ENCODE results near the gene FBXL17.

The FBXL17 gene

GRCh38 chr5:108136493-108136892 is 245.4 kb downstream of the FBXL17 start:
- H3K4me2 ChIP-seq (ENCODE audit: low read depth, low read length, poor library complexity, severe bottlenecking): no peak overlapping the region
- no peaks in the 10 kb centered on the region for H4K20me1 ChIP-seq (ENCODE audit: low read depth, low read length)
- no peaks in the 10 kb centered on the region for H3K36me3 ChIP-seq (ENCODE audit: low read length)
- no peak overlapping the region for H3K27ac ChIP-seq (ENCODE audit: low read depth, low read length)
- TF ChIP-seq EZH2phosphoT487 (conservative IDR thresholded peaks at IDR 0.05; ENCODE audit: low read length) (no peak), CTCF (IDR thresholded peaks at IDR 0.05; ENCODE audit: insufficient read depth, low read length, poor library complexity, severe bottlenecking) (no peak)
- H3K9me2 ChIP-seq (replicated peaks; ENCODE audit: insufficient read depth, low read length): no peaks in the 10 kb centered on the region
- no peak overlapping the region for H3K9ac ChIP-seq (ENCODE audit: low read length)
- H3F3A ChIP-seq (ENCODE audit: insufficient read depth): no peaks in the 10 kb centered on the region
- H3K27me3 ChIP-seq (ENCODE audit: low read length): no peaks in the 10 kb centered on the region
- H3K9me3 ChIP-seq (ENCODE audit: insufficient read depth, low read length): no peaks in the 10 kb centered on the region
- no peak overlapping the region for H2AFZ ChIP-seq (ENCODE audit: low read depth, low read length, severe bottlenecking)
- no peak overlapping the region for H3K4me3 ChIP-seq (ENCODE audit: insufficient read depth, low read length, poor library complexity, severe bottlenecking)
- no peaks in the 10 kb centered on the region for H3K79me2 ChIP-seq (ENCODE audit: insufficient read depth, low read length)

GRCh38 chr5:108129129-108129528 is 252.8 kb downstream of the FBXL17 start:
- Histone ChIP-seq H3K79me2 (ENCODE audit: insufficient read depth, low read length) (no peaks in the 10 kb centered on the region), H3K4me3 (ENCODE audit: insufficient read depth, low read length, poor library complexity, severe bottlenecking) (no peak overlapping the region), H3K9me2 (replicated peaks; ENCODE audit: insufficient read depth, low read length) (no peaks in the 10 kb centered on the region)

GRCh38 chr5:108125771-108126511 is 256.0 kb downstream of the FBXL17 start:
- Histone ChIP-seq H3K9me2 (replicated peaks; ENCODE audit: insufficient read depth, low read length) (no peaks in the 10 kb centered on the region), H3K9me3 (ENCODE audit: insufficient read depth, low read length) (no peaks in the 10 kb centered on the region), H3K4me3 (ENCODE audit: insufficient read depth, low read length, poor library complexity, severe bottlenecking) (no peak overlapping the region), H3K9ac (ENCODE audit: low read length) (no peak overlapping the region), H3F3A (ENCODE audit: insufficient read depth) (no peaks in the 10 kb centered on the region), H3K79me2 (ENCODE audit: insufficient read depth, low read length) (no peaks in the 10 kb centered on the region), H4K20me1 (ENCODE audit: low read depth, low read length) (no peaks in the 10 kb centered on the region), H3K36me3 (ENCODE audit: low read length) (no peaks in the 10 kb centered on the region), H3K4me2 (ENCODE audit: low read depth, low read length, poor library complexity, severe bottlenecking) (no peak overlapping the region), H3K27me3 (ENCODE audit: low read length) (no peaks in the 10 kb centered on the region), H2AFZ (ENCODE audit: low read depth, low read length, severe bottlenecking) (no peak overlapping the region), H3K27ac (ENCODE audit: low read depth, low read length) (no peak overlapping the region)
- TF ChIP-seq CTCF (IDR thresholded peaks at IDR 0.05; ENCODE audit: insufficient read depth, low read length, poor library complexity, severe bottlenecking) (no peak), EZH2phosphoT487 (conservative IDR thresholded peaks at IDR 0.05; ENCODE audit: low read length) (no peak)

More at GRCh38 chr5:108129129-108129528, 252.8 kb downstream of the FBXL17 start:
- Histone ChIP-seq H2AFZ (ENCODE audit: low read depth, low read length, severe bottlenecking) (no peak overlapping the region), H3K9ac (ENCODE audit: low read length) (no peak overlapping the region), H4K20me1 (ENCODE audit: low read depth, low read length) (no peaks in the 10 kb centered on the region), H3K36me3 (ENCODE audit: low read length) (no peaks in the 10 kb centered on the region), H3K27me3 (ENCODE audit: low read length) (no peaks in the 10 kb centered on the region), H3F3A (ENCODE audit: insufficient read depth) (no peaks in the 10 kb centered on the region), H3K4me2 (ENCODE audit: low read depth, low read length, poor library complexity, severe bottlenecking) (no peak overlapping the region), H3K27ac (ENCODE audit: low read depth, low read length) (no peak overlapping the region), H3K9me3 (ENCODE audit: insufficient read depth, low read length) (no peaks in the 10 kb centered on the region)
- TF ChIP-seq EZH2phosphoT487 (conservative IDR thresholded peaks at IDR 0.05; ENCODE audit: low read length) (no peak), CTCF (IDR thresholded peaks at IDR 0.05; ENCODE audit: insufficient read depth, low read length, poor library complexity, severe bottlenecking) (no peak)

All from SU-DHL-6 (cell line).